HFFc6 (cell line): ENCODE data around the gene ATF7IP2. TPM values are rescaled to one million over a fixed set of nuclear protein-coding genes. Genes with fewer than 3 reads are reported as not detected.

Source experiments
- DNase-seq: peaks from one replicate; pipeline ENCODE4 v3.0.0-alpha.2; 2018
- H3K27ac Mint-ChIP-seq: 2 replicates; pipeline ENCODE4 v1.8.0; 2020; ENCODE audit warnings: mild to moderate bottlenecking, mixed read lengths
- H3K27me3 Mint-ChIP-seq: 2 replicates; pipeline ENCODE4 v1.8.0; 2021; ENCODE audit warnings: mild to moderate bottlenecking, moderate library complexity, mixed read lengths; ENCODE audit not compliant: insufficient read depth
- H3K36me3 Mint-ChIP-seq: 2 replicates; pipeline ENCODE4 v1.8.0; 2021; ENCODE audit warnings: low read depth, mixed read lengths
- H3K4me1 Mint-ChIP-seq: 2 replicates; pipeline ENCODE4 v1.8.0; 2020; ENCODE audit warnings: low read depth, mixed read lengths
- H3K4me3 Mint-ChIP-seq: 2 replicates; pipeline ENCODE4 v1.8.0; 2020; ENCODE audit warnings: mild to moderate bottlenecking, moderate library complexity, mixed read lengths
- H3K9me3 Mint-ChIP-seq: 2 replicates; pipeline ENCODE4 v1.8.0; 2020; ENCODE audit warnings: mild to moderate bottlenecking, mixed read lengths
- CTCF ChIP-seq: fragments of 200-600 bp; sonication (generic); IDR thresholded peaks from 2 replicates; pipeline ENCODE4 v1.5.0; 2021; ENCODE audit warnings: antibody characterized with exemption, mild to moderate bottlenecking
- total RNA-seq, 6 experiments: library from RNA; stranded (reverse); fragmentation: NEBNext Ultra II Directional; extraction: Animal tissue kit (Norgen Biotek cat#: 25700); gene quantifications; 2 replicates in 1 of 6; 3 replicates in 5 of 6; pipeline ENCODE4 v1.2.3, GENCODE V29; 2021

ATF7IP2 gene
- total RNA-seq, 6 experiments from 2014 or later = 0.22 to 1.2 (median 0.62) TPM; not detected in 2

- Mint-ChIP-seq H3K36me3 (no peaks in the 10 kb centered on the region), H3K27ac (no peak overlapping the region), H3K27me3 (no peaks in the 10 kb centered on the region; the same call in 1 of the 2 replicates), H3K9me3 (no peaks in the 10 kb centered on the region), H3K4me1 (peaks cover 12% of the 10 kb centered on the region), H3K4me3 (no peak overlapping the region)
- no peak for DNase-seq
- no peak for TF ChIP-seq CTCF
Measured at GRCh38 chr16:10529895-10530669, 144.2 kb downstream of the ATF7IP2 start.

- no peaks in the 10 kb centered on the region; the same call in 1 of the 2 replicates for H3K27me3 Mint-ChIP-seq
- H3K4me1 Mint-ChIP-seq = peaks cover 12% of the 10 kb centered on the region
Measured at GRCh38 chr16:10530685-10531084, 144.8 kb downstream of the ATF7IP2 start.

GRCh38 chr16:10531582-10531981 is 145.7 kb downstream of the ATF7IP2 start:
- Mint-ChIP-seq H3K4me1 (peaks cover 12% of the 10 kb centered on the region), H3K4me3 (no peak overlapping the region), H3K9me3 (no peaks in the 10 kb centered on the region), H3K27ac (no peak overlapping the region), H3K27me3 (no peaks in the 10 kb centered on the region), H3K36me3 (no peaks in the 10 kb centered on the region)
- TF ChIP-seq CTCF = no peak
- no peak for DNase-seq

More at GRCh38 chr16:10530685-10531084, 144.8 kb downstream of the ATF7IP2 start:
- no peak overlapping the region for H3K4me3 Mint-ChIP-seq
- no peaks in the 10 kb centered on the region for H3K9me3 Mint-ChIP-seq
- H3K27ac Mint-ChIP-seq = no peak overlapping the region
- no peak for TF ChIP-seq CTCF
- no peaks in the 10 kb centered on the region for H3K36me3 Mint-ChIP-seq
- DNase-seq = no peak

Other genes starting within 250 kb of the ATF7IP2 start
- under 1 TPM in 5 of 6 experiments, not detected in 1; 0.02 to 0.18 (median 0.08) TPM for gene GRIN2A, start 203.6 kb upstream of the ATF7IP2 start, total RNA-seq
- 10 to 100 TPM; 14.3 to 35.7 (median 29.7) TPM for gene EMP2, start 194.5 kb downstream of the ATF7IP2 start, total RNA-seq